GOT3 (cell line): ENCODE results near the gene CLMP.
"Not testable (repeated sequence)": the region's sequence is repeated elsewhere in the genome, so short reads cannot be mapped to it uniquely, and the experiment has no call there.

Experiments
- DNase-seq: peaks from one replicate; lab custom pipeline; 2025; ENCODE audit warnings: mixed read lengths; lab: John Stamatoyannopoulos, UW

CLMP gene

GRCh38 chr11:123217897-123218296 is 22.8 kb upstream of the CLMP start:
- no peak for DNase-seq

GRCh38 chr11:123216249-123216648 is 21.2 kb upstream of the CLMP start:
- DNase-seq = no peak

DNA sequence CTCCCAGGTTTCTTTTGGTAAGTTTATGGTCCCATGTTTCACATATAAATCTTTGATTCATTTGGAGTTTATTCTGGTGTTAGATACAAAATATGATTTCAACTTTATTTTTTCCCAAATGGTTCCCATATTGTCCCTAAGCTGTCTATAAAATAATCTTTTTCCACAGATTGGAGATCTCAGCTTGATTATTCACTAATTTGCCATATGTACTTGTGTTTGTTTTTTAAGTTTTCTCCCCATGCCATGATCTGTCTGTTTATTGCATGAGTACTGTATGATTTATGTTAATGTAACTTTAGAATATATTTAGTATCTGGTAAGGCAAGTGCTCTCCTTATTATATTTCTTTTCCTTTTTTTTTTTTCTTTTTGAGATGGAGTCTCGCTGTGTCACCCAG is 19.9 kb upstream of the CLMP start:
- no peak for DNase-seq

GRCh38 chr11:123214396-123214795 is 19.3 kb upstream of the CLMP start:
- DNase-seq = no peak

DNA sequence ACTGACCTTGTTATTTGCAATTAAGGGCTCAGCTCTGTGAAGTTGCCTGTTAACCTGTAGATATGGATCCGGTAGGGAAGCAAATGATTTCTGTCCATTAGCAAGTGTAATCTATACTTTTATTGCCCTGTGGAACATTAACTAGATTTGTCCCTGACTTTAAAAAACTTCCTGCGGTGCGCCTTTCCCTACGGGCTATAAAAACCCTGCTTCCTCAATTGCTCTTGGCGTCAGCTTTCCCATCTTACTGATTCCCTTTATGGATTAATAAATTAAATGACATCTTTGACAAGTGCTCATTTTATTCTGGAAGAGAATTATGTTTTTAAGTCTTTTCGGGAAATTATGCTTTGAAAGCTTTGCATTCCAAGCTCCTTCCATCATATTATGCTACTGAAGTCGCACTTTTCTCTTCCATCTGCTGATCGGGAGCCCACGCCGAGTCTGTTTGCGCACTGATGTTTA is 18.3 kb upstream of the CLMP start:
- DNase-seq = no peak

GRCh38 chr11:123212406-123212805 is 17.4 kb upstream of the CLMP start:
- no peak for DNase-seq

GRCh38 chr11:123211981-123212380 is 16.9 kb upstream of the CLMP start:
- DNase-seq = no peak

DNA sequence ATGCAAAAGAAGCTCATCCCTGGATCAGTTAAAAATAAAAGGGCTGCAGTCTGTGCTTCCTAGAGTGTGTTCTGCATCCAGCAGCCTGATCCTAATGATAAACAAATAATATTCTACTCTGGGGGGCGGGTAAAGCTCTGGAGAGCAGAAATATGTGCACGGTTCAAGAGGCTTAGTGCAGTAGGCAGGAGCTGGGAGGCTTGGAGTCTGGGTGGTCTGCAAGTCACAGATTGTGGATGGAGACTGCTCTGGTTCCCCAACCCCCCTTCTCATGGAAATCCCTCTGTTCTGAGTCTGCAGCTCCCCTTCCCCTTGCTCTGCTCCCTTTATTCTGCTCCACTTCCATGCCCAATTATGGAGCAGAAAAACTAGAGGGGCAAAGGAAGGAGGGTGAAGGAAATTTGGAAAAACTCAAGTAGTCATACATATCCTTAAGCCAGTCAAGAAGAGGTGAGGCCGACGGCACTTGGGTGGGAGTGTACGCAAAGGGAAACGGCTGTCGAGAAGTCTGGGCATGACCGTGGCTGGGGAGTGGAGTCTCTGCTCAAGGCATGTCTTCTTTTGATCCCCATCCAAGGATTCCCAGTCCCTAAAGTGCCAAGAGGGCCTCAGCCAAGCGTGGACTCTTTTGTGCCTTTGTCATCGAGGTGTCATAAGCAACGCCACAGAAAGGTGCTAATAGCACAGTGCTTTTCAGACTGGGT is 16.3 kb upstream of the CLMP start:
- DNase-seq = no peak

GRCh38 chr11:123209591-123209990 is 14.5 kb upstream of the CLMP start:
- no peak for DNase-seq

GRCh38 chr11:123206791-123207434 is 11.9 kb upstream of the CLMP start:
- no peak for DNase-seq

DNA sequence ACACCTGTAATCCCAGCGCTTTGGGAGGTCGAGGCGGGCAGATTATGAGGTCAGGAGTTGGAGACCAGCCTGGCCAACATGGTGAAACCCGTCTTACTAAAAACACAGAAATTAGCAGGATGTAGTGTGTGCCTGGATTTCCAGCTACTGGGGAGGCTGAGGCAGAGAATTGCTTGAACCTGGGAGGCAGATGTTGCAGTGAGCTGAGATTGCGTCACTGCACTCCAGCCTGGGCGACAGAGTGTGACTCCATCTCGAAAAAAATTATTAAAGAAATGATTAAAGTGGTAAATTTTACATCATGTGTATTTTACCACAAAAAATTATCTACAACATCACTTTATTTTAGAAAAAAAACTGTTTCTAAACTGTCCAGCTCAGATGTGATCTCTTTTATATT is 11.0 kb upstream of the CLMP start:
- not testable (repeated sequence) for DNase-seq

DNA sequence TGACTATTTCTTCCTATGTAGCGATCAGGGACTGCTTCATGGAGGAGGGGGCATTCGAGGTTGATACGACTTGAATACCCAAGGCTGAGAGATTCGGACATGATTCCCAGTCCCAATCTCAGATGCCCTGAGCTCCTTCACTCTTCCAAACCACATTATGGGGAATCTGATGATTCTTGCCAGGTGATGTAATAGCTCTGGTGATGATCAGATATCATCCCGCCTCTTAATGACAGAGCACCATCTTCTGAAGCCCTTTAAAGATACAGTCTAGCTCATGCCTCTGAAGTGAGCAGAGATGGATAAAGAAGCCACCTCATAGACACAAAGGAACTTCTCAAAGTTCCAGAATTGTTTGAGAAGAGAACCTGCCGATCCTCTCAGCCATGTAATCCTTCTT is 8.9 kb upstream of the CLMP start:
- no peak for DNase-seq

- no peak for DNase-seq
Measured at GRCh38 chr11:123203471-123203870, 8.4 kb upstream of the CLMP start.

- no peak for DNase-seq
Measured at GRCh38 chr11:123202155-123203151, 7.4 kb upstream of the CLMP start.

DNA sequence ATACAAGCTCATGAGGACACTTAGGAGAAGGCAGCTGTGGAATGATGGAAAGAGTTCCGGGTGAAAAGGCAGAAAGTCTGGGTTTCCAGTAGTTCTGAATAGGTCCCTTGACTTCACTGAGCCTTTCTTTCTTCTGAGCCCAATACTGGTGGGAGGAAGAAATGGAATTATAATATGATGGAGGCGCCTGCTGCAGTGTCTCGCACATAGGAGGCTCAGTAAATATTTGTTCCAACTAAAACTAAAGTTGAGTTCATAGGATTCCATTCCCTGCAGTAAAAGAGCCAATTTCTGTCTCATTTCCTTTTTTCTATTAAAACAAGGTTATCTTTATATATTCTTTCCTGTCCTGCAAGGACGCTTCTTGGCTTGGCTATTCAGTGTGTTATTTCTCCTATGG is 5.2 kb upstream of the CLMP start:
- DNase-seq = no peak

DNA sequence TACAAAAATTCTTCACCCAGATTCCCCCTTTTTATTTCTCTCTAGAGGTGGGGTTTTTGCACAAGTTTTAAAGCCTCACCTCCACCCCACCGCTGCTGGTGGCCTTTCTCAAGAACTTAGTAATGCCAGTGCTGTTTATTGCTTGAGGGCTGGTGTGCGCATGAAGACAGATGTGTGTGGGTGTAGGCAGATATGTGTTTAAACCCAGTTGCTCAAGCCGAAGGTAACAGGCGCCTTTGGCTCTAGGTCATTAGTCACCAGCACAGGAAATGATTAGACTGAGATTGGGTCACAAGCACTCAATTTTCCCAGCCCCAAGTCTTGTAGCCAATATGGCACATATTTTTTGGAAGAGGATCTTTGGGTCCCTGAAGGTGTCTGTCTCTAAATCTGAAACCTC is 2.7 kb upstream of the CLMP start:
- DNase-seq = no peak

GRCh38 chr11:123196060-123196714 is 1.1 kb upstream of the CLMP start:
- no peak for DNase-seq

GRCh38 chr11:123194337-123195187 is 486 bp downstream of the CLMP start:
- DNase-seq = no peak

DNA sequence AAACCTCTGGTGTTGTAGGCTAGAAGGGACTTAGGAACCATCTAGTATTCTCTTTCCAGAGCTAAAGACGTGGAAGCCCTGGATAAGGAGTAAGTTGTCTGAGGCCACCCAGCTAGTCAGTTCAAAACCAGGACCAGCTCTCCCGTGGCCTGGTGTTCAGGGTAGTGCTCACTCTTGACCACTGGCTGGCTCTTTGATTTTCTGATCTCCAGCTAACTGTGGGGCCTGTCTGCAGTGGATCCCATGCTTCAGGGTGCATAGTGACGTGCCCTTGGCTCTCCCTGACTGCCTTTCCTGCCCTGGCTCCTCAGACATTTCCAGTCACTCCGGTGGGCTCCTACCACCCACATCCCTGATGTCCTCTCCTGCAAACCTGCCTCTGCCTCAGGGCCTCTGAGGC is 1.3 kb downstream of the CLMP start:
- DNase-seq = no peak

- DNase-seq = no peak
Measured at GRCh38 chr11:123191939-123192338, 3.1 kb downstream of the CLMP start.

- DNase-seq = no peak
Measured at GRCh38 chr11:123190518-123190917, 4.5 kb downstream of the CLMP start.
